ENCODE data around the gene DDX24.

DDX24 gene

DNA sequence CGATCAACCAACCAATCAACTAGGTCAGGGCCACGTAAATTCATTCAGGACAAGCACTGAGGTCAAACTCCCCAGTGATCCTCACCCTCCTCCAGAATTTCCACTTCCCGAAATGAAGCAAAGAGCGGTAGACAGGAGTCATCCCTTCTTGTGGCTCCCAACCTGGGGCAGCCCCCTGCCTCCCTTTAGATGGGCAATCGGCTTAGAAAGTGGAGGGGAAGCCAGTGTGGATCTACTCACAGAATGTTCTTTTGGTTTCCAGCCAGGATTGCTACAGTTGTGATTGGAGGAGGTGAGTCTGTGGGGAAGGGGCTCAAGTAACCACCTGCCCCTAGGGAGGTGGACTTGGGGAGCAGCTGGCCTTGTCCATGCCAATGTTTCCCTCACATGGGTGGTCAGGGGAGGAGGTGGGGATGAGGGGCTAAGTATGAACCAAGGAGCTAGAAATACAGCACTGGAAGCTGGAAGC lies 33.6 kb upstream of the DDX24 start:
- DNase-seq, result no peak

GRCh38 chr14:94113908-94114588 lies 33.0 kb upstream of the DDX24 start:
- DNase-seq, result no peak

- no peak for DNase-seq
Observed at GRCh38 chr14:94113490-94113889, 32.5 kb upstream of the DDX24 start.

DNA sequence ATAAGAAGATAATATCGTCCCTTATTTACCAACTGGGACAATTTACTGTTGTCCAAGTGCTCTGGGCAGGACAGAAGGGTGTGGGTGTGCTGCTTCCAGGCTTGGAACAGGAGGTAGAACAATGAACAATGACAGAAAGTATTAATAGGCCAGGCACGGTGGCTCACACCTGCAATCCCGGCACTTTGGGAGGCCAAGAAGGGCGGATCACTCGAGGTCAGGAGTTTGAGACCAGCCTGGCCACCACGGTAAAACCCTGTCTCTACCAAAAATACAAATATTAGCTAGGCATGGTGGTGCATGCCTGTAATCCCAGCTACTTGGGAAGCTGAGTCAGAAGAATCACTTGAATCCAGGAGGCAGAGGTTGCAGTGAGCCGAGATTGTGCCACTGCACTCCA lies 32.1 kb upstream of the DDX24 start:
- DNase-seq, result no peak

DNA sequence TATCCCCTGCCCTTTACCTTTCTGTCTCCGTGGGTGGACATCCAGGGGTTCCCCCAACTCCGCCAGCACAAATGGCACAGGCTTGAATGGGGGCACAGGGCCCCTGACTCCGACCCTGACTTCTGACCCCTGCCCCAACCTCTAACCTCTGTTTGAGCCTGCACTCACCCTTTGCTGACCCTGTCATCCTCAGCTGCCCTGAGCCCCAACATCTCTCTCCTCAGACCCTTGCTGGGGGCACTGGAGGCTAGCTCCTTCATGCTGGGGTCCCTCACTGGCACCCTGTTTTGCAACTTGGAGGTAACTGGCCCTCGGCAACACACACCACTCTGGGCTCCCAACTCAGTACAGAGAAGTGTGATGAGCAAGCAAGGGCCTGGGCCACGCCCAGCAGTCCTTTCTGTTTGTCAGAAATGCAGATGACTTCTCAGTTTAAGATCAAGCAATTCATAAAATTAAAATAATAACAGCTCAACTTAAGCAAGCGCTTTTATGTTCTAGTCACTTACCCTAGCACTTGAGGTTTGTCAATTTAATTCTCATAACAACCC lies 31.6 kb upstream of the DDX24 start:
- no peak for DNase-seq

DNA sequence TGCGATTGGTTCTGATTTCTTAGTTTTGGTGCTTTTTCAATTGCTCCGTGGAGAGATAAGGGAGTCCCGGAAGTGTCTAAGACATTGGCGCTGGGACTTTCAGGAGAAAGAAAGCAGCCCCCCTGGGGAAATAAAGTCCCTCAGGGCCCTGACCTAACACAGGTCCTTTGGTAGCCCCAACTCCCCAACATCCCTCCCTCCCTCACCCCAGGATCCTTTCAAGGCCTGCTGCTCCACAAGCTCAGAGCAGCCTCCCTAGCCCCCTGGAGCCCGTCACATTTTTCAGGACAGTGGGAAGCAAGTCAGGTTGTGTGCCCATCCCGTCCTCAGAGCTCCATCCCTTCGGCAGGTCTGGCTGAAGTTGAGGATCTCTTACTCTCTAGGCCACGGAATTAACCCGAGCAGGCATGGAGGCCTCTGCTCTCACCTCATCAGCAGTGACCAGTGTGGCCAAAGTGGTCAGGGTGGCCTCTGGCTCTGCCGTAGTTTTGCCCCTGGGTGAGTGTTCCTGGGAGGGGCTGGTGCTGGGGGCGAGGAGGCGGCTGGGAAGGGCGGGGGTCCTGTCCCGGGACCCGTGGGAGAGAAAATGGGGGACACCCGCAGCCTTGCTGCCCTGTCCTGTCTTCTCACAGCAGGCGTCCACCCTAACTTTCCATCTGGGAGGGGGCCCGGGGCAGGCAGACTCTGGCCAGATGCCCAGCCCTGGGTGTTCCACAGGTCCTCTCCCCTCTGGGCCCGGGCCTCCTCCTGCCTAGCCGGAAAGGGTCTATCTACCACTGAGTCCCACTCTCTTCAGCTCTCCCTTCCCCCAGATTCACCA lies 30.5 kb upstream of the DDX24 start:
- DNase-seq, result no peak

DNA sequence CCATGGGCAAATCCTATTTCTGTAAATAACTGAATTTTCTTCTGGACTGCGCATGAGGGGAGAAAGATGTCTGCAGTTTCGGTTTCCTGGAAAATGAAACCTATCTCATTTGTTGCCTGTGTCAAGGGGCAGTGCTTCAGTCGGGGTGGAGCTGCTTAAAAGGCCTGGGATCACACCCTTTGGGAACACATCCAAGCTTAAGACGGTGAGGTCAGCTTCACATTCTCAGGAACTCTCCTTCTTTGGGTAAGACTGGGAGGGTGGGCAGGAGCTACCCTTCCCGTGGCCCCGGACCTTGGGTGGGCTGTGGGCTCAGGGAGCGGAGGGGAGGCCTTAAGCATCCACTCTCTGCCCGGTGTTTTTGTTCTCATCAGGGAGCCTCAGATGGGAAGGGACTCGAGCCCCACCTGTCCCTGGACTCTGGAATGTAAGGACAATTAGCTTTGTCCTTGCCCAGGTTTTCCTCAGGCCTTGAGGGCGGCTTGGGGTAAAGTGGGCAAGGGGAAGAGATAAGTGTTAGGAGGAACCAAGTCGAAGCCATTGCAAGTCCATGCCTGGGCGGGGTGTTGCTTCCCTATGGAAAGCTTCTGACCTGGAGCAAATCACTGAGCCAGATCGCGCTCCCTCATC lies 29.7 kb upstream of the DDX24 start, which contains the start of gene IFI27:
Gene IFI27 (plus strand): TSS at position 185 of the 630 bp plus-strand sequence.
- DNase-seq, result peak; percentile 53

GRCh38 chr14:94109915-94110250 lies 28.9 kb upstream of the DDX24 start:
- no peak for DNase-seq

DNA sequence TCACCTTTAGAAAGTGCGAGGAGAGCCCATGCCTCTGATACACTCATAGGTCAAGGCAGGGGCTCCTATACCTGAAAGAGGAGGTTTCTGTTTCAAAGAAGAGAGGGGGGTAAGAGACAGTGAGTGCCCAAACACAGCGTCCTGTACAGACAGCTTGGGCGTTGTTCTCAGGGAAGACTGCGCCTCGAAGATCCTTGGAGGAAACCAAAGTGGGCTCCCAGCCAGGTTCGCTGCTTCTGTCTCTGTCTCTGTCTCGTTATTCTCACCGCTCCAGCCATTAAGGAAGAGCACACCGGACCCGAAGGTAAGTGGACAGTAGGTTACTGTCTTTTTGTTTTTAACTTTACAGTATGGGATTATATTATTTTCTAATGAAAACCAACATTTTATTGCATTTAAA lies 23.7 kb upstream of the DDX24 start:
- DNase-seq, result no peak

DNA sequence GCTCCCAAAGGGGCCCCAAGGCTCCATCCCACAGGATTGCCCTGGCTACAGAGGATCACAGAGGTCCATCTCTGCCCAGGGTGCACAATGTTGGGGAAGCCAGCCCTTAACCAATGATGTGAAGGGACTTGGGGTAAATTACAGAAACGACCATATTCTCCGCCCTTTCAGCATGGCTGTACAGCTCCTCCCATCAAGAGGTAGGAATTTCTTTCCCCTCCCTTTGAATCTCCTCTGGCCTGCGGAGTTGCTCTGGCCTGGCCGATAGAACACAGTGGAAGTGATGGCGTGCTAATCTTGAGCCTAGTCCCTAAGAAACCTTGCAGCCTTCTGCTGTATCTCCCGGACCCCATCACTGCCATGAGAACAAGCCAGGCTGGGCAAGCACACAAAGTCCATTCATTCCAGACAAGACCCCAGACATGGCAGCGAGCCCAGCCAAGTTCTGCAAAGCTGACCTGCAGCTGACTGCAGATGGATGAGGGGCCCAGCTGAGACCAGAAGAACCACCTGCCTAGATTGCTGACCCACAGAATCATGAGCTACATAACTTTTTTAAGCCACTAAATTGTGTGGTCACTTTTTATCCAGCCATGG lies 22.6 kb upstream of the DDX24 start:
- no peak for DNase-seq

DNA sequence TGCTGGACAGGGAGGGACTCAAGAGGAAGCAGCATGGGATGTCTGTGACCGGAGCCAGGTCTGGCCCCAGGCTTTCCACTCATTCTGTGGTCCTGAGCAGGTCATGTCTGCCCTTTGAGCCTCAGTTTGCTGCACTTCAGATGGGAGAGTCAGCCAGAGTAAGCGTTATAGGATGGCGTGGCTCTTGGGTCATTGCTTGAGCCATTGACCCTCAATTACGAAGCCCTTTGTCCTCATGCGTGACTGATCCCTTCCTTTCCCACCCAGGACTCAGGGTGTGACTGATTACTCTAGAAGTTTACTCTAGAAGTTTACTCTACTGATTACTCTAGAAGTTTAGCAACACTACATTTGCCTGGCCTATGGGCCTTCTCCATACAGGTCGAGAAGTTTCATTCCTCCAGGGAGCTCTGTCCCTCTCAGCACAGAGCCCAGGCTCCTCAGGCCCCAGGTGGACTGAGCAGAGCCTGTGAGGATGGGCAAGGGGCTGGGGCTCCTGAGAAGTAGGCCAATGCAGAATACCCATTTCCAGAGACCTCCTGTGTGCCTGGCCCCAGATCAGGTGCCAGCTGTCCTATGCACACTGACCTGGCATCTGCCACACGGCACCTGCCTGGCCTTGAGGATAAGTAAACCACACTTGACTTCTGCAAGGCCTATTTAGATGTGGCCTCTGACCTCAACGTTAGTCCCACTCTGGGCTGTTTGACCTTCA lies 21.9 kb upstream of the DDX24 start:
- DNase-seq, result no peak

- no peak for DNase-seq
Observed at GRCh38 chr14:94101748-94102147, 20.7 kb upstream of the DDX24 start.

- DNase-seq, result peak; percentile 98
Observed at GRCh38 chr14:94100847-94101246, 19.8 kb upstream of the DDX24 start.

- no peak for DNase-seq
Observed at GRCh38 chr14:94099006-94099405, 18.0 kb upstream of the DDX24 start.

GRCh38 chr14:94098326-94098992 lies 17.5 kb upstream of the DDX24 start:
- peak; percentile 67 for DNase-seq

- no peak for DNase-seq
Observed at GRCh38 chr14:94097091-94097490, 16.1 kb upstream of the DDX24 start.

GRCh38 chr14:94093418-94093817 lies 12.4 kb upstream of the DDX24 start:
- no peak for DNase-seq

DNA sequence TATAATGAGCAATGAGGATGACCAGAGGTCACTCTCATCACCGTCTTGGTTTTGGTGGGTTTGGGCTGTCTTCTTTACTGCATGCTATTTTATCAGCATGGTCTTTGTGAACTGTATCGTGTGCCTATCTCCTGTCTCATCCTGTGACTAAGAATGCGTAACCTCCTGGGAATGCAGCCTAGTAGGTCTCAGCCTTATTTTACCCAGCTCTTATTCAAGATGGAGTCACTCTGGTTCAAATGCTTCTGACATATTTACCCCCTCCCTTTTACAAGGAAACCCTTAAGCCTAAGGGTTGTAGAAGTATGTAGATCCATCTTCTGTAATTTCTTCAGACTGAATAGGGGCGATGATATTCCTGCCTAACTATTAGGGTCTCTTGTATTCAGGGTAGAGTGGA lies 8.5 kb upstream of the DDX24 start:
- peak; percentile 50 for DNase-seq

GRCh38 chr14:94088516-94088915 lies 7.5 kb upstream of the DDX24 start:
- peak; percentile 43 for DNase-seq

- DNase-seq, result no peak
Observed at GRCh38 chr14:94087891-94088290, 6.9 kb upstream of the DDX24 start.

- no peak for DNase-seq
Observed at GRCh38 chr14:94081386-94081820, 401 bp upstream of the DDX24 start.

Measured in fibroblast of skin of back (primary cell).